NCI-H69 (cell line): ENCODE data around the gene CHMP1A.
"Not testable (repeated sequence)": the region's sequence is repeated elsewhere in the genome, so short reads cannot be mapped to it uniquely, and the experiment has no call there.

Source experiments
- DNase-seq: peaks from one replicate; lab custom pipeline; 2025; lab: John Stamatoyannopoulos, UW

The CHMP1A gene

GRCh38 chr16:89691986-89692569 lies 34.6 kb upstream of the CHMP1A start:
- DNase-seq: no peak

GRCh38 chr16:89691231-89691985 lies 33.9 kb upstream of the CHMP1A start:
- no peak for DNase-seq

- no peak for DNase-seq
Observed at GRCh38 chr16:89690392-89690901, 32.9 kb upstream of the CHMP1A start.

GRCh38 chr16:89689621-89690020 lies 32.1 kb upstream of the CHMP1A start:
- not testable (repeated sequence) for DNase-seq

GRCh38 chr16:89689142-89689541 lies 31.6 kb upstream of the CHMP1A start:
- DNase-seq: no peak

- DNase-seq: no peak
Observed at GRCh38 chr16:89688395-89688794, 30.9 kb upstream of the CHMP1A start.

GRCh38 chr16:89687092-89687940 lies 29.8 kb upstream of the CHMP1A start:
- DNase-seq: peak; percentile 68

- peak; percentile 91 for DNase-seq
Observed at GRCh38 chr16:89686520-89687091, 29.1 kb upstream of the CHMP1A start, which contains the start of gene CDK10. TSS of gene CDK10 (plus strand) at chr16:89686689. CDS start at chr16:89686711, 22 bp downstream.

- DNase-seq: no peak
Observed at GRCh38 chr16:89685916-89686315, 28.4 kb upstream of the CHMP1A start.

GRCh38 chr16:89678258-89678657 lies 20.8 kb upstream of the CHMP1A start:
- no peak for DNase-seq

- DNase-seq: no peak
Observed at GRCh38 chr16:89672177-89672941, 14.9 kb upstream of the CHMP1A start.

- DNase-seq: not testable (repeated sequence)
Observed at GRCh38 chr16:89671565-89671964, 14.1 kb upstream of the CHMP1A start.

- DNase-seq: no peak
Observed at GRCh38 chr16:89670496-89671431, 13.3 kb upstream of the CHMP1A start.

GRCh38 chr16:89669755-89670154 lies 12.2 kb upstream of the CHMP1A start:
- DNase-seq: no peak

GRCh38 chr16:89668790-89669158 lies 11.3 kb upstream of the CHMP1A start:
- no peak for DNase-seq

- DNase-seq: no peak
Observed at GRCh38 chr16:89667633-89668032, 10.1 kb upstream of the CHMP1A start.

GRCh38 chr16:89667000-89667399 lies 9.5 kb upstream of the CHMP1A start:
- DNase-seq: peak; percentile 9

- not testable (repeated sequence) for DNase-seq
Observed at GRCh38 chr16:89664238-89664637, 6.7 kb upstream of the CHMP1A start.

- no peak for DNase-seq
Observed at GRCh38 chr16:89661215-89661614, 3.7 kb upstream of the CHMP1A start.

- no peak for DNase-seq
Observed at GRCh38 chr16:89660146-89660545, 2.6 kb upstream of the CHMP1A start.
